Right kidney (tissue), 1 donor: ENCODE measurements around the gene GRIN3B.
A peak's percentile ranks its signal among the peaks of the same experiment; 100 is the strongest.
"Not testable (repeated sequence)": the region's sequence is repeated elsewhere in the genome, so short reads cannot be mapped to it uniquely, and the experiment has no call there.

ENCODE experiments used
- DNase-seq: peaks from one replicate; pipeline ENCODE4 v3.0.0-alpha.2; 2016

Gene GRIN3B

DNA sequence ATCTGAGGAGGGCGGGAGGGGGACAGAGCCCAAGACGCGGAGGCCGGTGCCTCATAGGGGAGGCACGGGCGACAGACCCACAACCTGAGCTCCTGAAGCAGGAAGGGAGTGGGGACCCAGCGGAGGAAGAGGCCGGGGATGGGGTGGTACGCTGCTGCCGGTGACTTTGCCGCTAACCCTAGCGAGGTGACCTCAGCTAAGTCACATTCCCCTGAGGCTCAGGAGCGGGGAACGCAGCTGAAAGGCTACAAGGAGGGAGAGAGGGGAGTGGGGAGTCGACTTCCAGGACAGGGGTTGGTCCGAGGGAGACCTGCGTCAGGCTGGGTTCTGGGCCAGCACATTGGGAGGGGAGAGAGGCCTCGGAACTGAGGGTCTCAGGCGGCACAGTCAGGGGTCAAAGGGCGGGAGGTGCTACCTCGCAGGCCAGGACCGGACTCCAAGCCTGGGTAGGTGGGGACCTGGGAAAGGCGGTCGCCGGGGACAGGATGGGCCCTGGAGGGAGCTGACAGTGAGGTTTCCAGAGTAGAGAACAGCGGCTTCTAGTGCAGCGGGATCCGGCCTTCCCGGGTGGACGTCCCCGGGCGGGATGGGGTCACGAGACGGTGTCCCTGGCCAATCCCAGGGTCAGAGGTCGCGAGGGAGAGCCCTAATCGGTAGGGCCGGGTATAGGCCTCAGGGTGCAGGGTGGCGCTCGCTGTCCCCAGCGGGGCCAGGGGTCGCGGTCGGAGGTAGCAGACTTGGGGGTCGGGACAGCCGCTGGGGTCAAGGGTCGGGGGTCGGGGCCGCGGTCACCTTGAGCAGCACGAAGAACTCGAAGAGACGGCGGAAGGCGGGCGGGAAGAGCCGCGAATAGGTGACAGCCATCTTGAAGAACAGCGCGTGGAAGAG, 20.0 kb downstream of the GRIN3B start:
- no peak for DNase-seq

- peak; percentile 95 for DNase-seq
These were observed 20.7 kb downstream of the GRIN3B start, which contains the start of gene TMEM259 for GRCh38 chr19:1020868-1021425. TSS of gene TMEM259 (minus strand) at chr19:1021123. CDS start at chr19:1020996, 127 bp downstream.

- not testable (repeated sequence) for DNase-seq
These were observed 23.6 kb downstream of the GRIN3B start for GRCh38 chr19:1023883-1024188.

DNA sequence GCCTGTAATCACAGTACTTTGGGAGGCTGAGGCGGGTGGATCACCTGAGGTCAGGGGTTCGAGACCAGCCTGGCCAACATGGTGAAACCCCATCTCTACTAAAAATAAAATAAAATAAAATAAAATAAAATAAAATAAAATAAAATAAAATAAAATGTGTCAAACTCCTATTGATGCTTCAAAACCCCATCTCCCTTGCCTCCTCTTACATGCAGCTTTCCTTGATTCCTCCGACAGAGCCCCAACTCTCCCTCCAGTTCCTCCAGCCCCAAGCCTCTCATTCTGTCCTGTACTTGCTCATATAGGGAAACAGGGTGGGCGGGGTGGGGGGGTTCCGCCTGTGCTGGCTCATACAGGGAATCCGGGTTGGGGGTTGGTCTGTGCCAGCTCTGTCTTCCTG, 24.9 kb downstream of the GRIN3B start:
- not testable (repeated sequence) for DNase-seq

DNA sequence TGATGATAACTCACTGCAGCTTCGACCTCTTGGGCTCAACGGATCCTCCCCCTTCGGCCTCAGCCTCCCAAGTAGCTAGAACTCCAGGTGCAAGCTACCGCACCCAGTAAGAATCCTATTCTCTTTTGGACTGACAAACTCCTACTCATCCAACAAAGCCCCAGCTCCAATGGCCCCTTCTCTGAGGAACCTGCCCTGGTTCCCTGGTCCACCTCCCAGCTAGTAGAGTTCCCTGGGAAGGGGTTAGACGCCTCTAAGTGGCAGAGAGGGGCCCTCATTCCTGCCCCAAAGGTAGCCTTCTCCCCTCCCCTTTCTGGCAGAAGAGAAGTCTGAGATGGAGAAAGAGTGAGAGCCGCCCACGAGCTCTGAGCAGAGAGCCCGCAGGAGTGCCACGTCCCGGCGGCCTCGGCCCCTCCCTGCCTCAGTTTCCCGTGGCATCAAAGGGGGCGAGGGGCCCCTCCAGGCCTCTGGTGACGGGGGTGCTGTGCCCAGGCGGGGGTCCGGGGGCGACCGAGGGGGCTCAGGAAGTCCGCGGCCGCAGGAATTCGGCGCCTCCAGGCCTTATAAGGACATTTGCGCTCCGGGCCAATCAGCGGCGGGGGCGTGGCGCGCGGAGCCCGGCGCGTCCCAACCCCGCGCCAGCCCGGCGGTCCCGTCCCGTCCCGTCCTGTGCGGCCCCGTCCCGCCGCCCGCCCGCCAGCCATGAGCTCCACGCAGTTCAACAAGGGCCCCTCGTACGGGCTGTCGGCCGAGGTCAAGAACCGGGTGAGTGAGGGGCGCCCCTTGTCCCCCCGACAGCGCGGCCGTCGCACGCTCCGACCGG, 26.0 kb downstream of the GRIN3B start, which contains the start of gene CNN2:
Gene CNN2, plus strand, starts transcription at position 649 of the 823 bp plus-strand sequence. Its CDS starts 54 bp downstream, at position 703.
- DNase-seq = peak; percentile 77

DNA sequence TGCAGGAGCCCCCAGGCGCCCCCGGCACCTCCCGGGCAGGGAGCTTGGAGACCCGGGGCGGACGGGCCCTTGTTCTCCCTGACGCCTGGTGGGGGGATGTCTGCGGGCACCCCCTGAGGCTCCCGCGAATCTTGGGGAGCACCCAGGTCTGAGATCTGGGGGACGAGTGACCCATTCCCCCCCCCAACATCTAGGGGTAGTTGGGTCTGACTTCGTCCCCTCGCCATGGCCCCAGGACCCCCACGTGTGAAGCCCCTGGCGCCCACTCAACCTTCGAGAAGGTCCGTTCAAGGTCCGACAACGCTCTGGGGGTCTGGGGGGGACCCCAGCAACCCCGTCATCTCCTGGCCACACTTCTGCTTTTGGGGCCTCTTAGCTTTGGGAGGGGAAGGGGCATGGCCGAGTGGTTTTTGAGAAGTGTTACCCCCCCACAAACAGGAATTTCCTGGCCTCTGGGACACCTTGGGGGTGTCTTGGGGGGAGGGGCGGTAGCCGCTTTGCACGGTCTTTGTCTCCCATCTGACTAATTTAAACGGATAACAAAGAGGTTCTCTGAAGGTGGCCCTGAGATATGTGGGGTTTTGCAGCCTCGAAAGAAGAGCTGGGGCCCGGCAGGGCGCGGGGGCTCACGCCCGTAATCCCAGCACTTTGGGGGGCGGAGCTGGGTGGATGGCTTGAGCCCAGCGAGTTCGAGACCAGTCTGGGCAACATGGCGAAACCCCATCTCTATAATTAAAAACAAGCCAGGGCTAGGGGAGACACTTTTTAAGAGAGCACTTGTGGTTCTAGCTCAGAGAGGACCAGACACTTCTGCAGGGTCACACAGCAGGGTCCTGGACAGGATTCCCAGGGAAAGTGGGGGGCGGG, 26.8 kb downstream of the GRIN3B start:
- peak; percentile 75 for DNase-seq

DNA sequence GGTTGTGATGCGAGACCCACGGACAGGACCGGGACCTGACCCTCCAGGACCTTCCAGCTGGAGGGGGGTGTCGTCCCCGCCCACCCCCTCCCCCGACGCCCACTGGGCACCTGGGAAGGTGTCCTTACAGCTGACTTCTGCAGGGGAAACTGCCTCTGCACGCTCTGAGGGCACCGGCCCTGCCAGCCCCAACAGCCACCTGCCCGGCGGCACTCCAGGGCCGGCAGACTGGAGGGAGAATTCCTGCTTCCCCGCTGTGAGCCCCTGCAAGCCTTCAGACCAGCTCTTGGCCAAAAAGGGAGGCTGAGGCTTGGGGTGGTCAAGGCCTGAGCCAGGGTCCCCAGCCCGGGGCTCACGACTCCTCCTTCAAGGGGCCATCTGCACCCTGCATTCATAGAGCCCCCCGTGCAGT, 27.4 kb downstream of the GRIN3B start:
- peak; percentile 42 for DNase-seq

GRCh38 chr19:1028062-1028926, 28.1 kb downstream of the GRIN3B start:
- peak; percentile 70 for DNase-seq

DNA sequence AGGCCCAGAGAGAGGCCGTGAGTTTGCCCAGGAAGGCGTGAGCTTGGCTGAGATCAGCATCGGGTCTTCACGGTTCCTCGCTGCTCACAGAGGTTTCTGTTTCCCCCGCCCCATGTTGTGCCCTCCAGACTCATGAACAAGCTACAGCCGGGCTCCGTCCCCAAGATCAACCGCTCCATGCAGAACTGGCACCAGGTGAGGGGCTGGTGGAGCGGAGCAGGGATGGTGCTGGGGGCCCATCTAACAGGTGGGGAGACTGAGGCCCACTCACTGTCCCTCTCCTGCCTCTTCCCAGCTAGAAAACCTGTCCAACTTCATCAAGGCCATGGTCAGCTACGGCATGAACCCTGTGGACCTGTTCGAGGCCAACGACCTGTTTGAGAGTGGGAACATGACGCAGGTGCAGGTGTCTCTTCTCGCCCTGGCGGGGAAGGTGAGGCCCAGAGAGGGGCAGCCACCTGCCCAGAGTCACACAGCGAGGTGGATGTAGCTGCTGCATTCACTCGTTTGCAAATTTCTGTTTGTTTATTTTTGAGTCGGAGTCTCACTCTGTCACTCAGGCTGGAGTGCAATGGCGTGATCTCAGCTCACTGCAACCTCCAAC, 32.1 kb downstream of the GRIN3B start:
- DNase-seq = no peak

DNA sequence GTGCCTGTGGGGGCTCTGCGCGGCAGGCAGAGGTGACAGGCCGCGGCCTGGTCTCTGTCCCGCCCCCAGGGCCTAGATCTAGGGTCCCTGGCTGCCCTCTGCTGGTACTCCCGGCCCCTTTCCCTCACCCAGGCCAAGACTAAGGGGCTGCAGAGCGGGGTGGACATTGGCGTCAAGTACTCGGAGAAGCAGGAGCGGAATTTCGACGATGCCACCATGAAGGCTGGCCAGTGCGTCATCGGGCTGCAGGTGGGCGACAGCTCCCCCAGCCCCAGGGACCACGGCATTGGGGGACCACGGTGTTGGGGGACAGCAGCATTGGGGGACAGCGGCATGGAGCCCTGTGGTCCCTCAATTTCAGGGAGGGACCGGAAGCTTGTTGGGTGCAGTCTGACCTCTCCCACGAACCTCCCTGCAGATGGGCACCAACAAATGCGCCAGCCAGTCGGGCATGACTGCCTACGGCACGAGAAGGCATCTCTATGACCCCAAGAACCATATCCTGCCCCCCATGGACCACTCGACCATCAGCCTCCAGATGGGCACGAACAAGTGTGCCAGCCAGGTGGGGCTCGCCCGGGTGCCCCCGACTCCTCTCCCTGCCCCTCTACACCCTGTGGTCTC, 35.9 kb downstream of the GRIN3B start:
- no peak for DNase-seq

DNA sequence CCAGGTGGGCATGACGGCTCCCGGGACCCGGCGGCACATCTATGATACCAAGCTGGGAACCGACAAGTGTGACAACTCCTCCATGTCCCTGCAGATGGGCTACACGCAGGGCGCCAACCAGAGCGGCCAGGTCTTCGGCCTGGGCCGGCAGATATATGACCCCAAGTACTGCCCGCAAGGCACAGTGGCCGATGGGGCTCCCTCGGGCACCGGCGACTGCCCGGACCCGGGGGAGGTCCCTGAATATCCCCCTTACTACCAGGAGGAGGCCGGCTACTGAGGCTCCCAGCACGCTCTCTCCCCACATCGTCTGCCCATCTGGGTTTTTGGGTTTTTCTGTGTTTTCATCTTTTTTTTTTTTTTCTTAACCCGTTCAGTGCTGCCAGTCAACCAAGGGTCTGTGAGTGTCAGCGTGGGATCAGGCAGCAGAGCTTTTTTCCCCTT, 37.4 kb downstream of the GRIN3B start:
- DNase-seq = no peak

DNA sequence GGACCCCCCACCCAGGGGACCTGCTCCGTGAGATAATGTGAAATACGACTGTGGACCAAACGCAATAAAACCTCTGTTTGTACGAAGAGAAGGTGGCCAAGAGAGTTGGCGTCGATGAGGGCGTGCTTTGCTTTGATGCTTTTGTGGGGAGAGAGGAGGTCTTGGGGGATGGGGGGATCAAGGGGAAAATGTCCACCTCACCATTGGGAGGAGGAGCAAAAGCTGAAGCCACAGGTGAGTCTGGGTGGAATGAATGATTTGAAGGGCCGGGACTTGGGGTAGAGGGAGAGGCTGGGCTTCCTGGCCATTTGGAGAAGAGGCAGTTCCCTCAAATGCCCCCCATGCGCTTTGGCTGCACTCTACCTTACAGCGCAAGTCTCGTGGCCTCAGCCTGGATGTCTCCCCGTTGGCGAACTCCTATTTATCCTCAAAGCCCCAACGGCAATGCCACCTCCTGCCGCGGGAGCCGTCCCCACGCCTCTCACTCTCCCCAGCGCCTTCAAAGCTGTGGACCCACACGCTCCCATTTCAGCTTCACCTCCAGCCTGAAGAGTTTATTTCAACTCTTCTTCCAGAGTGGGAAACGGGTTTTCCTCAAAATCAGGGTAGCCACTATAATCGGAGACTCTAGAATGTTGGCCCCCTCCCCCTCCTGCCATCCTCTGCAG, 38.9 kb downstream of the GRIN3B start:
- DNase-seq = no peak

DNA sequence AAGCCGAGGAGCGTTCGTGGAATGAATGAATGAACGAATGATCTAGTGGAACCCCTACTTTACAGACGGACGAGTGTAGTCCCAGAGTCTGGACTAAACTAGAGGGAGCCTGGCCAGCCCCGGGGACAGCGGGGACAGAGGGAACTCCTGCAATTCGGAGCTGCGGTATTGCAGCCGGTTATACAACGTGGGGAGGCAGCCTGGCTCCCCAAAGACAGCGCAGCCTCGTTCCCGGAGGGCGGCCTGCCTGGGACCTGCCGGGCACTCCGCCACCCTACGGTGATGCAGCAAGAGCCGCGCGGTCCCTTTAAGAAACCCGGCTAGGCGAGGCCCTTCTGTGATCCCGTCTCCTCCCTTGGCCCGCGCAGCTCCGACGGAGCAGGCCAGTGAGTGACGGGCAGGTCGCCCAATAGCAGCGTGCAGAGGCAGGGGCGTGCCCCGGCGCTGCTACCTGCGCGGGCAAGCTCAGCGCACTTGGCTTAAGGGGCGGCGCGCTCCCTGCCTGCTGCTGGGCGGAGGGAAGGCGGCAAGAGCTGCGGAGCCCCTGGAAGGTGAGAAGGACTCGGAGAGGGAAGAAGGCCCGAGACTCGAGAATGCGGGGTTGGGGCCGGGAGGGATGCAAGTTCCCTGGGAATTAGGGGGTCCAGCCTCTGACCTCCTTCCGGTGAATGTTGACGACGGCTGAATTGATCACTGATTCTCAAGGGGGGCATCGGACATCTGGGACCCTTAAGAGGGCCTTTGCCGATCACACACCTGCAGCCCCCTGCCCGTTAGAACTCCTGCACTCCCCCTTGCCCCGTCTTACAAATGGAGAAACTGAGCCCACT, 39.6 kb downstream of the GRIN3B start, which contains the start of gene ABCA7:
Gene ABCA7, plus strand, starts transcription at position 462 of the 830 bp plus-strand sequence. CDS start 1,255 bp downstream, outside the sequence.
- peak; percentile 87 for DNase-seq

- peak; percentile 75 for DNase-seq
These were observed 40.5 kb downstream of the GRIN3B start for GRCh38 chr19:1040476-1041271.

DNA sequence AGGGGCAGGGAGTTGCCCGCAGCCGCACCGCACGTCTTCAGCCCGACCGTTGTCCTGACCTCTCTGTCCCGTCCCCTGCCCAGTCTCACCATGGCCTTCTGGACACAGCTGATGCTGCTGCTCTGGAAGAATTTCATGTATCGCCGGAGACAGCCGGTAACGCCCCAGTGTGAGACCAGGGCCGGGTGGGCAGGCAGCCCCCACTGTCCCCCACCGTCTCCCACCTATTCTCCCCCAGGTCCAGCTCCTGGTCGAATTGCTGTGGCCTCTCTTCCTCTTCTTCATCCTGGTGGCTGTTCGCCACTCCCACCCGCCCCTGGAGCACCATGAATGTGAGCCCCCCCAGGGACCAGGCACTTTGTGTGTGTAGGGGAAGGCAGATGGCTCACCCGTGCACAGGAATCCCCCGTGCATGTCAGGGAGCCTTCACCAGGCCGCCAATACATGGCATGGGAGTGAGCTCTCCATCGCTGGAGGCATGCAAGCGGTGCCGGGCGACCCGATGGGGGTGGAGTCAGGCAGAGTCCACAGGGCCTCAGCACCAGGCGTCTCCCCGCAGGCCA, 41.1 kb downstream of the GRIN3B start:
- DNase-seq = no peak

DNA sequence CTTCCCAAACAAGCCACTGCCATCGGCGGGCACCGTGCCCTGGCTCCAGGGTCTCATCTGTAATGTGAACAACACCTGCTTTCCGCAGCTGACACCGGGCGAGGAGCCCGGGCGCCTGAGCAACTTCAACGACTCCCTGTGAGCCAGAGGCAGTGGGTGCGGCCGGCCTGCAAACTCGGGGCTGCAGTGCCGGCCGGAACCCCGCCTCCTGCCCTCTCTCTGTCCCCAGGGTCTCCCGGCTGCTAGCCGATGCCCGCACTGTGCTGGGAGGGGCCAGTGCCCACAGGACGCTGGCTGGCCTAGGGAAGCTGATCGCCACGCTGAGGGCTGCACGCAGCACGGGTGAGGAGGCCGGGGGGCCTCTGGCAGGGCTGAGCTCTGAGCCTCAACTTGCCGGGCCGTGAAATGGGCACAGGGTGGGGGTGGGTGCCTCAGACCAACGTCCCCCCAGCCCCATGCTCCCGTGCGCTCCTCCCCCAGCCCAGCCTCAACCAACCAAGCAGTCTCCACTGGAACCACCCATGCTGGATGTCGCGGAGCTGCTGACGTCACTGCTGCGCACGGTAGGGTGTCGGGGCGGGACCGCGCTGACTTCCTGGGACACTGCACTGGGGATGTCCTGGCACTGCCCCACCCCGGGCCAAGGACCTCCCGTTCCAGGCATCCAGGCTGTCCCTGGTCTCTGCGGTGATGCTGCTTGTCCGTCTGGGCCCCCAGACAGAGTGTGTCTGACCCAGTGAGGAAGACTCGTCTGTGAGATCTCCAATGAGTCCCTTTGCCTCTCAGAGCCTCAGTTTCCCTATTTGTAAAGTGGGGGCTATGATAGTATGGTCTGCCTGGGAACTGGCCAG, 41.8 kb downstream of the GRIN3B start:
- DNase-seq = no peak
